PC-9 (cell line): ENCODE data around the gene CAST. TPM values are rescaled to one million over a fixed set of nuclear protein-coding genes. Genes with fewer than 3 reads are reported as not detected.
A peak's percentile ranks its signal among the peaks of the same experiment; 100 is the strongest.

ENCODE experiments used
- BruUV-seq: library from RNA; stranded (reverse); fragments of 400-500 nt; replicated peaks from 2 replicates; lab custom pipeline; 2021; lab: Mats Ljungman, UMichigan
- CTCF ChIA-PET: fragments of 300-600 bp; sonication (Branson Sonifier 250); formaldehyde crosslinking; loops from one replicate; lab custom pipeline; 2022; ENCODE audit warnings: antibody characterized with exemption; lab: Charles Lee
- POLR2A ChIA-PET: fragments of 300-600 bp; sonication (Branson Sonifier 250); formaldehyde crosslinking; loops from one replicate; lab custom pipeline; 2022; ENCODE audit warnings: antibody characterized with exemption; ENCODE audit not compliant: unreplicated experiment; lab: Charles Lee
- DNase-seq, 2 experiments: peaks; one replicate each; pipeline versions ENCODE4 v3.0.0 to v3.0.0-alpha.2; 2015 to 2022; ENCODE audit warnings: mixed read lengths in 1 of 2
- H2AFZ ChIP-seq: fragments of 200-600 bp; sonication (generic); 2 replicates; pipeline ENCODE4 v1.8.1; 2017; ENCODE audit warnings: antibody characterized with exemption
- H3F3A ChIP-seq: fragments of 200-600 bp; sonication (generic); 2 replicates; pipeline ENCODE4 v1.8.1; 2017; ENCODE audit warnings: antibody characterized with exemption, mild to moderate bottlenecking, low read depth; ENCODE audit not compliant: insufficient read depth
- H3K27ac ChIP-seq: fragments of 200-600 bp; sonication (generic); 2 replicates; pipeline ENCODE4 v1.6.1; 2016; ENCODE audit warnings: mixed run types
- H3K27me3 ChIP-seq: fragments of 200-600 bp; sonication (generic); 2 replicates; pipeline ENCODE4 v1.6.1; 2016; ENCODE audit warnings: low read depth, mixed run types; ENCODE audit not compliant: insufficient read depth
- H3K36me3 ChIP-seq: fragments of 200-600 bp; sonication (generic); 2 replicates; pipeline ENCODE4 v1.6.1; 2016; ENCODE audit warnings: low read depth, mixed run types
- H3K4me1 ChIP-seq: fragments of 200-600 bp; sonication (generic); replicated peaks from 2 replicates; pipeline ENCODE4 v1.6.1; 2016; ENCODE audit warnings: mixed run types; ENCODE audit not compliant: insufficient read depth
- H3K4me2 ChIP-seq: fragments of 200-600 bp; sonication (generic); 2 replicates; pipeline ENCODE4 v1.6.1; 2017; ENCODE audit warnings: mixed run types
- H3K4me3 ChIP-seq: fragments of 200-600 bp; sonication (generic); 2 replicates; pipeline ENCODE4 v1.6.1; 2016; ENCODE audit warnings: mixed run types
- H3K79me2 ChIP-seq: fragments of 200-600 bp; sonication (generic); 2 replicates; pipeline ENCODE4 v1.6.1; 2017; ENCODE audit warnings: low read depth, mixed run types
- H3K9me2 ChIP-seq: fragments of 200-600 bp; sonication (generic); 2 replicates; pipeline ENCODE4 v1.8.1; 2017; ENCODE audit warnings: mild to moderate bottlenecking; ENCODE audit not compliant: insufficient read depth
- H3K9me3 ChIP-seq: fragments of 200-600 bp; sonication (generic); 2 replicates; pipeline ENCODE4 v1.8.1; 2016; ENCODE audit warnings: low read depth; ENCODE audit not compliant: insufficient read depth
- H4K20me1 ChIP-seq: fragments of 200-600 bp; sonication (generic); 2 replicates; pipeline ENCODE4 v1.8.1; 2017; ENCODE audit not compliant: insufficient read depth
- CTCF ChIP-seq: fragments of 200-600 bp; sonication (generic); conservative IDR thresholded peaks from 2 replicates; pipeline ENCODE4 v1.6.1; 2017; ENCODE audit warnings: mixed run types, antibody characterized with exemption, mild to moderate bottlenecking, moderate library complexity
- EZH2 ChIP-seq: fragments of 200-600 bp; sonication (generic); IDR thresholded peaks from 2 replicates; pipeline ENCODE4 v1.8.0; 2017; ENCODE audit warnings: antibody characterized with exemption, low read depth
- intact Hi-C: fragments of 100-400 bp; cut with micrococcal nuclease; formaldehyde crosslinking; loops from one replicate; pipeline ENCODE4 v1.10.0; 2022; ENCODE audit not compliant: unreplicated experiment
- total RNA-seq: library from RNA; stranded (reverse); gene quantifications from 2 replicates; pipeline ENCODE4 v1.2.3, GENCODE V29; 2021

Gene CAST
- total RNA-seq, 1 experiment from 2014 or later = 289 TPM

- H3K9me2 ChIP-seq = no peaks in the 10 kb centered on the region
- no peaks in the 10 kb centered on the region for H3K4me1 ChIP-seq
- no peak for DNase-seq
- intact Hi-C loops = no loop called here
- 0 out of 2 replicates have a peak, but pooled peaks cover 23% of the 10 kb centered on the region for H3F3A ChIP-seq
- H3K79me2 ChIP-seq = peaks cover 17% of the 10 kb centered on the region
- H2AFZ ChIP-seq = no peak overlapping the region
- peak overlapping the region; percentile 33; the same call in 1 of the 2 replicates for H3K27ac ChIP-seq
- H3K36me3 ChIP-seq = peaks cover 27% of the 10 kb centered on the region
- H3K4me3 ChIP-seq = no peak overlapping the region
- ChIA-PET POLR2A (no interaction called here), CTCF (no interaction called here)
- H3K9me3 ChIP-seq = no peaks in the 10 kb centered on the region
- no TSS peak for BruUV-seq
- no peaks in the 10 kb centered on the region for H4K20me1 ChIP-seq
- TF ChIP-seq CTCF (no peak), EZH2 (no peak)
- H3K27me3 ChIP-seq = no peaks in the 10 kb centered on the region
- no peak overlapping the region for H3K4me2 ChIP-seq
These were observed 64.6 kb downstream of the CAST start for GRCh38 chr5:96726802-96727201.

DNA sequence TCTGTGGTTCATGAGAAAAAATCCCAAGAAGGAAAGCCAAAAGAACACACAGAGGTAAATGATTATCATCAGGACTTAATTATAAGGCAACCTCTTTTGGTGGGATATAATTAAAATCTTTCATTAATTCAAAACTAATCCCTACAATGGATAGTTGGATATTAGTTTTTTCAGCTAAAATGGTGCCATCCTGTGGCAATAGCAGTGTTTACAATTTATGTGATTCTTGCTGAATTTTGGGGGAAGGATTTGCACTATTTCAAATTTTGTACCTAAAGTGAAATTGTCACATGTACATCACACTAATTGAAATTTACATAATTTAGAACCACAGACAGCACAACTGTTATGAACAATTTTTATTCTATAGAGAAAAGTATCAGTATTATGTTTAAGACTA lies 67.0 kb downstream of the CAST start:
- Histone ChIP-seq H3K4me3 (no peak overlapping the region), H3F3A (peaks cover 35% of the 10 kb centered on the region), H3K4me2 (no peak overlapping the region), H3K36me3 (peaks cover 28% of the 10 kb centered on the region), H3K9me2 (no peaks in the 10 kb centered on the region), H3K79me2 (peaks cover 7% of the 10 kb centered on the region), H3K9me3 (no peaks in the 10 kb centered on the region), H3K4me1 (peaks cover 14% of the 10 kb centered on the region), H4K20me1 (no peaks in the 10 kb centered on the region), H3K27me3 (no peaks in the 10 kb centered on the region), H3K27ac (no peak overlapping the region), H2AFZ (no peak overlapping the region)
- ChIA-PET CTCF (no interaction called here), POLR2A (no interaction called here)
- intact Hi-C loops = no loop called here
- TF ChIP-seq CTCF = peak; percentile 48; the same call in 1 of the 2 replicates
- no peak for TF ChIP-seq EZH2
- no peak for DNase-seq
- no TSS peak for BruUV-seq

GRCh38 chr5:96730586-96730985 lies 68.4 kb downstream of the CAST start:
- H3F3A ChIP-seq = peaks cover 47% of the 10 kb centered on the region
- peaks cover 26% of the 10 kb centered on the region for H3K36me3 ChIP-seq
- H3K27me3 ChIP-seq = no peaks in the 10 kb centered on the region
- H3K79me2 ChIP-seq = peaks cover 12% of the 10 kb centered on the region
- H3K4me2 ChIP-seq = no peak overlapping the region
- BruUV-seq = no TSS peak
- CTCF ChIA-PET = no interaction called here
- intact Hi-C loops = loop anchor here (5.0 kb wide), 1 partner anchor 68 kb away; the partner anchor contains the start of gene CAST
- POLR2A ChIA-PET = no interaction called here
- no peak for DNase-seq
- peaks cover 28% of the 10 kb centered on the region for H3K4me1 ChIP-seq
- no peak overlapping the region for H3K4me3 ChIP-seq
- TF ChIP-seq EZH2 (no peak), CTCF (no peak)
- H3K9me2 ChIP-seq = no peaks in the 10 kb centered on the region
- no peaks in the 10 kb centered on the region for H4K20me1 ChIP-seq
- H3K9me3 ChIP-seq = no peaks in the 10 kb centered on the region
- H3K27ac ChIP-seq = no peak overlapping the region
- H2AFZ ChIP-seq = no peak overlapping the region
